HCT116 (cell line): Measurements from ENCODE around the gene PCSK6. TPM values are rescaled to one million over a fixed set of nuclear protein-coding genes. Genes with fewer than 3 reads are reported as not detected.
A peak's percentile ranks its signal among the peaks of the same experiment; 100 is the strongest.

Experiments
- ATAC-seq: fragments of 200-7000 bp; cut with Tn5 transposase; 2 replicates; pipeline ENCODE4 v1.9.1; 2020; ENCODE audit warnings: mild to moderate bottlenecking, moderate library complexity
- BruUV-seq: library from RNA; stranded (reverse); fragments of 400-500 nt; replicated peaks from 2 replicates; lab custom pipeline; 2021; lab: Mats Ljungman, UMichigan
- CTCF ChIA-PET: fragments of 300-600 bp; sonication (Branson Sonifier 250); formaldehyde crosslinking; loops from one replicate; lab custom pipeline; 2021; ENCODE audit warnings: antibody characterized with exemption; lab: Charles Lee
- POLR2A ChIA-PET: fragments of 300-600, 350-600 bp; sonication (Branson Sonifier 250); formaldehyde crosslinking; loops from one replicate; lab custom pipeline; 2021; ENCODE audit warnings: antibody characterized with exemption; lab: Charles Lee
- RAD21 ChIA-PET, 2 experiments: fragments of 300-600 bp; sonication (Branson Sonifier 250); formaldehyde crosslinking; loops; one replicate each; lab custom pipeline; 2023; ENCODE audit warnings: low total read pairs in 2 of 2; ENCODE audit not compliant: uncharacterized antibody in 2 of 2, unreplicated experiment in 2 of 2, low non-redundant PET in 1 of 2; lab: Charles Lee
- DNase-seq: peaks from one replicate; pipeline ENCODE4 v3.0.0-alpha.2; 2010; ENCODE audit warnings: low read depth, low spot score
- H2AFZ ChIP-seq: fragments of 200-600 bp; shearing (Covaris generic), sonication (generic); 2 replicates; pipeline ENCODE4 v1.6.1; 2017; ENCODE audit warnings: low read depth, mixed run types, mixed read lengths, antibody characterized with exemption, low read length; ENCODE audit not compliant: poor library complexity, severe bottlenecking
- H3K27ac ChIP-seq: 2 replicates; pipeline ENCODE4 v1.5.1; 2012; ENCODE audit warnings: low read depth, low read length
- H3K27me3 ChIP-seq: fragments of 200-600 bp; sonication (generic); 2 replicates; pipeline ENCODE4 v1.6.1; 2016; ENCODE audit warnings: mixed run types, low read length, mixed read lengths; ENCODE audit not compliant: insufficient read depth
- H3K36me3 ChIP-seq, 2 experiments: fragments of 200-500 bp in 1 of 2; fragments of 200-600 bp in 1 of 2; sonication (Bioruptor generic) in 1 of 2; sonication (generic) in 1 of 2; 2 replicates each; pipeline versions ENCODE4 v1.5.1 to v1.6.1; 2014 to 2016; ENCODE audit warnings: low read length in 2 of 2, inconsistent platforms in 1 of 2, mixed read lengths in 1 of 2, mixed run types in 1 of 2; ENCODE audit not compliant: insufficient read depth in 2 of 2, control insufficient read depth in 1 of 2
- H3K4me1 ChIP-seq, 2 experiments: fragments of 200-600 bp in 1 of 2; sonication (generic) in 1 of 2; 2 replicates each; pipeline versions ENCODE4 v1.5.1 to v1.6.1; 2012 to 2017; ENCODE audit warnings: low read length in 2 of 2, inconsistent platforms in 1 of 2, mild to moderate bottlenecking in 1 of 2, mixed read lengths in 1 of 2, mixed run types in 1 of 2, moderate library complexity in 1 of 2; ENCODE audit not compliant: insufficient read depth in 2 of 2, control insufficient read depth in 1 of 2
- H3K4me2 ChIP-seq: fragments of 200-600 bp; sonication (generic); 2 replicates; pipeline ENCODE4 v1.6.1; 2017; ENCODE audit warnings: mixed run types, low read length, mixed read lengths
- H3K4me3 ChIP-seq, 2 experiments: fragments of 200-600 bp in 1 of 2; sonication (generic) in 1 of 2; replicated peaks in 1 of 2; 2 replicates each; pipeline ENCODE4 v1.5.1; 2011 to 2016; ENCODE audit warnings: low read length in 2 of 2, control low read depth in 1 of 2, low read depth in 1 of 2, mild to moderate bottlenecking in 1 of 2, mixed read lengths in 1 of 2, mixed run types in 1 of 2
- H3K79me2 ChIP-seq: fragments of 200-600 bp; sonication (generic); 2 replicates; pipeline ENCODE4 v1.6.1; 2017; ENCODE audit warnings: mild to moderate bottlenecking, mixed run types, low read length, moderate library complexity, mixed read lengths; ENCODE audit not compliant: insufficient read depth
- H3K9ac ChIP-seq: fragments of 200-600 bp; sonication (generic); 2 replicates; pipeline ENCODE4 v1.6.1; 2016; ENCODE audit warnings: low read length, mixed read lengths
- H3K9me2 ChIP-seq: fragments of 200-600 bp; sonication (generic), shearing (Covaris generic); 2 replicates; pipeline ENCODE4 v1.6.1; 2017; ENCODE audit warnings: mixed run types, mild to moderate bottlenecking, moderate library complexity; ENCODE audit not compliant: insufficient read depth
- H3K9me3 ChIP-seq, 2 experiments: fragments of 200-500 bp in 1 of 2; fragments of 200-600 bp in 1 of 2; sonication (Bioruptor generic) in 1 of 2; sonication (generic) in 1 of 2; 2 replicates each; pipeline ENCODE4 v1.6.1; 2014 to 2017; ENCODE audit warnings: low read length in 2 of 2, mixed read lengths in 2 of 2, inconsistent platforms in 1 of 2, low read depth in 1 of 2, mild to moderate bottlenecking in 1 of 2, mixed run types in 1 of 2, moderate library complexity in 1 of 2; ENCODE audit not compliant: control insufficient read depth in 1 of 2, insufficient read depth in 1 of 2
- H4K20me1 ChIP-seq: fragments of 200-600 bp; sonication (generic), shearing (Covaris generic); 2 replicates; pipeline ENCODE4 v1.6.1; 2017; ENCODE audit warnings: mixed run types, mild to moderate bottlenecking, moderate library complexity; ENCODE audit not compliant: insufficient read depth
- CEBPB ChIP-seq: IDR thresholded peaks from 2 replicates; pipeline ENCODE4 v1.6.1; 2012; ENCODE audit warnings: low read depth
- CTCF ChIP-seq, 3 experiments: fragments of 200-600 bp in 1 of 3; sonication (generic) in 1 of 3; IDR thresholded peaks in 2 of 3; conservative IDR thresholded peaks in 1 of 3; 2 replicates each; pipeline ENCODE4 v1.5.1; 2012 to 2017; ENCODE audit warnings: low read depth in 2 of 3, low read length in 2 of 3, antibody characterized with exemption in 1 of 3, borderline replicate concordance in 1 of 3, control low read depth in 1 of 3, mild to moderate bottlenecking in 1 of 3, mixed read lengths in 1 of 3, mixed run types in 1 of 3, moderate library complexity in 1 of 3; ENCODE audit not compliant: insufficient read depth in 1 of 3
- EZH2 ChIP-seq: fragments of 200-600 bp; sonication (generic); IDR thresholded peaks from 2 replicates; pipeline ENCODE4 v1.6.1; 2017; ENCODE audit warnings: antibody characterized with exemption, mixed run types
- FOSL1 ChIP-seq: IDR thresholded peaks from 2 replicates; pipeline ENCODE4 v1.6.1; 2012; ENCODE audit warnings: low read depth
- JUND ChIP-seq: IDR thresholded peaks from 2 replicates; pipeline ENCODE4 v1.6.1; 2012
- POLR2AphosphoS5 ChIP-seq: IDR thresholded peaks from 2 replicates; pipeline ENCODE4 v1.6.1; 2011; ENCODE audit warnings: mild to moderate bottlenecking, low read depth, low read length, moderate library complexity
- RAD21 ChIP-seq: IDR thresholded peaks from 2 replicates; pipeline ENCODE4 v1.6.1; 2012; ENCODE audit warnings: low read depth, mild to moderate bottlenecking
- REST ChIP-seq: IDR thresholded peaks from 2 replicates; pipeline ENCODE4 v1.6.1; 2012; ENCODE audit warnings: low read depth
- SP1 ChIP-seq: IDR thresholded peaks from 2 replicates; pipeline ENCODE4 v1.6.1; 2012; ENCODE audit warnings: low read depth
- SRF ChIP-seq: IDR thresholded peaks from 2 replicates; pipeline ENCODE4 v1.6.1; 2012; ENCODE audit warnings: low read depth
- YY1 ChIP-seq: IDR thresholded peaks from 2 replicates; pipeline ENCODE4 v1.6.1; 2011; ENCODE audit warnings: low read length, low read depth, moderate library complexity, mild to moderate bottlenecking; ENCODE audit not compliant: insufficient replicate concordance; ENCODE audit errors: extremely low read depth
- ZFX ChIP-seq: fragments of 450-650 bp; IDR thresholded peaks from 2 replicates; pipeline ENCODE4 v1.6.1; 2017
- ZNF274 ChIP-seq: fragments of 200-500 bp; sonication (Bioruptor generic); IDR thresholded peaks from 2 replicates; pipeline ENCODE4 v1.6.1; 2014; ENCODE audit warnings: mild to moderate bottlenecking, low read depth, low read length, inconsistent platforms
- intact Hi-C: fragments of 100-400 bp; cut with micrococcal nuclease; formaldehyde crosslinking; loops from 2 replicates; pipeline ENCODE4 v1.10.0; 2022
- total RNA-seq: library from RNA; stranded (reverse); gene quantifications from one replicate; pipeline ENCODE4 v1.2.1, GENCODE V29; 2021; ENCODE audit not compliant: unreplicated experiment

The PCSK6 gene
- total RNA-seq, 1 experiment from 2014 or later, result 13.5 TPM

- no peaks in the 10 kb centered on the region for H3K9me3 ChIP-seq
- intact Hi-C loops, result no loop called here
- no peak overlapping the region for H3K27ac ChIP-seq
- H3K27me3 ChIP-seq, result no peaks in the 10 kb centered on the region
- ChIA-PET RAD21 (no interaction called here), CTCF (interaction anchor here (1.5 kb wide), 1 partner anchor 205 kb away, joined by 4 read pairs; no protein-coding TSS in a partner anchor), POLR2A (no interaction called here)
- H3K4me3 ChIP-seq, result peak overlapping the region; percentile 57 to 96; a peak in 3 of 4 replicates
- peaks cover 34% of the 10 kb centered on the region for H3K79me2 ChIP-seq
- H3K4me1 ChIP-seq, result peaks cover 15 to 28% of the 10 kb centered on the region in 2 experiments
- no peak for TF ChIP-seq RAD21
- no peak for TF ChIP-seq REST
- TF ChIP-seq SRF, result no peak
- no peak for TF ChIP-seq ZFX
- TF ChIP-seq FOSL1, result no peak
- no peak for TF ChIP-seq SP1
- TF ChIP-seq YY1, result no peak
- TF ChIP-seq EZH2, result no peak
- no peak for TF ChIP-seq JUND
- no peak for TF ChIP-seq CTCF (IDR thresholded peaks at IDR 0.05 in 2 of 3, conservative IDR thresholded peaks at IDR 0.05 in 1 of 3; ENCODE audit: borderline replicate concordance in 1 of 3, insufficient read depth in 1 of 3, low read depth in 2 of 3, low read length in 2 of 3)
- TF ChIP-seq CEBPB, result no peak
- no peak for TF ChIP-seq POLR2AphosphoS5
- no peak for TF ChIP-seq ZNF274
- H3K9me2 ChIP-seq, result no peaks in the 10 kb centered on the region
- no peak for ATAC-seq
- H2AFZ ChIP-seq, result no peak overlapping the region
- H4K20me1 ChIP-seq, result peaks cover 24% of the 10 kb centered on the region; the same call in 1 of the 2 replicates
- peak overlapping the region; percentile 90 for H3K4me2 ChIP-seq
- no peak overlapping the region; the same call in 1 of the 2 replicates for H3K9ac ChIP-seq
- no TSS peak for BruUV-seq
- H3K36me3 ChIP-seq, result peaks cover 2 to 9% of the 10 kb centered on the region in 2 experiments; a peak in 2 of 4 replicates
- no peak for DNase-seq
Measured at GRCh38 chr15:101296418-101297405, 192.8 kb downstream of the PCSK6 start.
